Caki2 (cell line): ENCODE measurements around the gene CCDC8. TPM values are rescaled to one million over a fixed set of nuclear protein-coding genes. Genes with fewer than 3 reads are reported as not detected.

Experiments
- DNase-seq: peaks from one replicate; pipeline ENCODE4 v3.0.0-alpha.2; 2015; ENCODE audit warnings: low read depth
- in situ Hi-C: cut with HindIII; loops from 2 replicates; pipeline ENCODE4 v1.10.0; 2016; ENCODE audit warnings: low sequenced_read_pairs, low pct_unique_long_range_greater_than_20kb, mixed read lengths
- total RNA-seq: library from RNA; depleted of rRNA; stranded (reverse); fragments of >200 nt; shearing (Covaris generic); gene quantifications from 2 replicates; pipeline ENCODE4 v1.2.3, GENCODE V29; 2014; ENCODE audit warnings: low replicate concordance; rRNA removed

CCDC8 gene
- total RNA-seq, 1 experiment from 2014 or later = 0.51 TPM

- no peak for DNase-seq
- in situ Hi-C loops = no loop called here
Measured at GRCh38 chr19:46372901-46373490, 40.4 kb downstream of the CCDC8 start.

GRCh38 chr19:46371371-46371901, 41.9 kb downstream of the CCDC8 start:
- no peak for DNase-seq
- in situ Hi-C loops = no loop called here

GRCh38 chr19:46369817-46370216, 43.5 kb downstream of the CCDC8 start:
- DNase-seq = no peak
- in situ Hi-C loops = no loop called here

- DNase-seq = no peak
- in situ Hi-C loops = no loop called here
Measured at GRCh38 chr19:46368116-46368515, 45.2 kb downstream of the CCDC8 start.

- no peak for DNase-seq
- in situ Hi-C loops = no loop called here
Measured at GRCh38 chr19:46367426-46367825, 45.9 kb downstream of the CCDC8 start.

- in situ Hi-C loops = no loop called here
- DNase-seq = no peak
Measured at GRCh38 chr19:46366620-46367292, 46.6 kb downstream of the CCDC8 start.

- DNase-seq = no peak
- in situ Hi-C loops = no loop called here
Measured at GRCh38 chr19:46365561-46365960, 47.8 kb downstream of the CCDC8 start.

GRCh38 chr19:46364359-46364758, 49.0 kb downstream of the CCDC8 start:
- in situ Hi-C loops = no loop called here
- no peak for DNase-seq

GRCh38 chr19:46361915-46362314, 51.4 kb downstream of the CCDC8 start:
- DNase-seq = no peak
- in situ Hi-C loops = no loop called here

Other genes with a start within 250 kb of the CCDC8 start
- not detected in 2 replicates for gene IGFL1, start 183.8 kb downstream of the CCDC8 start, total RNA-seq
- not detected in 2 replicates for gene HIF3A, start 116.5 kb downstream of the CCDC8 start, total RNA-seq
- 99.2 and 143 TPM in 2 replicates for gene PPP5C, start 66.5 kb downstream of the CCDC8 start, total RNA-seq
- 0.07 and 0.93 TPM in 2 replicates for gene PNMA8C, start 15.4 kb upstream of the CCDC8 start, total RNA-seq
- gene PNMA8A, start 58.0 kb upstream of the CCDC8 start, total RNA-seq = 14.0 and 16.4 TPM in 2 replicates
- not detected in 2 replicates for gene PNMA8B, start 82.3 kb upstream of the CCDC8 start, total RNA-seq
- 126 and 145 TPM in 2 replicates for gene CALM3, start 187.8 kb upstream of the CCDC8 start, total RNA-seq
- gene PTGIR, start 211.5 kb upstream of the CCDC8 start, total RNA-seq = not detected in 2 replicates
- not detected in 2 replicates for gene GNG8, start 222.6 kb upstream of the CCDC8 start, total RNA-seq
- gene DACT3, start 247.6 kb upstream of the CCDC8 start, total RNA-seq = 0.03 and 1.6 TPM in 2 replicates